Measurements from ENCODE around the gene NR3C2.
"Not testable (repeated sequence)": the region's sequence is repeated elsewhere in the genome, so short reads cannot be mapped to it uniquely, and the experiment has no call there.

NR3C2 gene

DNA sequence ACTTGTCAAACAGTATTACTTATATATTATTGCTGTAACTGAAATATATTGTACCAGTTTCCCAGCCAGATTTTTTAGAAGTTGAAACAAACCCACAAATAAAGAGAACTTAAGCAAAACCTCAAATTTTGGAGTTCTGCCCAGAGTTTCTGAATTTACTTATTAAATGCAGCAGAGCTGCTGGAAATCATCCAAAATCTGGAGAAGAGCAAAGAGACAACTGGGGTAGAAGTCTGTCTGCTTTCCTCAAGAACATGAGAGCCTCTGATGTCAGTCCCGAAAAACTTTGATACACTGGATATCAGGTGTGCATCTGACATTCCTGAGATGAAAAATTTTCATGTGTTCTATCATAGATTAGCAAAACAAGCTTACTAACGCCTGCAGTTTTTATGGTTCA lies 325.9 kb downstream of the NR3C2 start:
- no peak for DNase-seq (ENCODE audit: low read depth in 2 of 2, low spot score in 1 of 2)

DNA sequence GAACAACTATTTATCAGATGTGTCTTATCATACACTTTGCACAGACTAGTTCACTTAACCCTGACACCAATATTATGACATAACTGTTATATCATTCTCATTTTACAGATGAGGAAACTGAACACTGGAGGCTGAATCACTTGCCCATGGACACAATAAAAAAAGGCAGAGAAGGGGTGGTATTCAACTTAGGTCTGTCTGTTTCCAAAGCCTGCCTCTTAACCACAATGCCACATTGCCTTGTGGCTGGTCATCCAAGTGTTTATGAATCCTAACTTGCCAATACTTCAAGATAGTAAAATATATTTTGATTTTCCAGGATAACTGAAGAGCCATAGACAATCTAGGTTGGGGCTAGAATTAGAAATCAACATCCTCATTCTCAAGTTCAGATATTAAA lies 327.8 kb downstream of the NR3C2 start:
- DNase-seq (ENCODE audit: low read depth in 2 of 2, low spot score in 1 of 2): no peak

DNA sequence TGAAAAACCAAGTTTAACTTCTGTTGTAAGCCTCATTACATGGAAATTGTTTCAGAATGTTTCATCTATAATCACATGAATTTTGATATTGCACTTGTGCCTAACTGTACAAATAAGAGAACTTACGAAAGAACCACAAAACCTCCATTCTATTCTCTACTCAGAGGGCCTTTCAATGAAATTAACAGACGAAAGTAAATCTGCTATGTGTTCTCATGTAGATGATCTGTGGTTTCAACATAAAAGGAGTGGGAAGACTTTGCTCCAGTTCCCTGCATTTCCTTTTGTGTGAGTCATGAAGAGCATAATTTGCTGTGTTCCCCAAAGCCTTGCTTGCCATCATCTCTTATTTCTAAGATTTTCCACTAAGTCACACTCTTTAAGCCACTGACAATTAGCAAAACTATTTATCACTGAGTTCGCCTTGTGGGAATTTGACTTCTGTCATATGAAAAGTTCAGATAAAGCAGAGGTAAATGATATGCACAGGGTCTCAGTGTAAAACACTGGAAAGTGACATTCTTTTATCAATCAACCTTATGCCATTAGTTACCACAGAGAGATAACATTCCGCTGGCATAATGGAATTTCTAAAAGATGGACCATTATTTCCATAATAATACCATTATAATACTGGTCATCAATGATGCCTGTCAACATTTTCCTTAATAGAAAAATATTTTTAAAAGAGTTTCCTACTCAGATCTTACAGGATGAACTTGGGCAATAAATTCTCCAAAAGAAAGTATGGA lies 329.8 kb downstream of the NR3C2 start:
- no peak for DNase-seq (ENCODE audit: low read depth in 2 of 2, low spot score in 1 of 2)

DNA sequence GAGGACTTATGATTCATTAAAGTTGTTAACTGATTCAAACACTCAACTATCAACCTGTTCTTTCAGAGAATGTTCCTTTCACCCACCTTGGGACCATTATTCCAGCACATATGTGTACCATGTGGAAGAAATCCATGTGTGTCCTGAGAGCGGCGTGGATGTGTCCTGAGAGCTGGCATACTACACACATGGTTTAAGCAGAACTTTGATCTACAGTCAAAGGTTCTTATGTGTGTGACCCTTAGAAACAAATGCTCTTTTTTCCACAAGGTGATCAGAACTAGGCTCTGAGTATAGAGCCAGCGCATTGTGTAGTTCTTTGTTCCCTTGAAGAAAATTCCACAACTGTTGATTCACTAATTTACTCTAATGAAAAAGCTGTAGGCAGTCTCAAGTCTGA lies 332.0 kb downstream of the NR3C2 start:
- no peak for DNase-seq (ENCODE audit: low read depth in 2 of 2, low spot score in 1 of 2)

DNA sequence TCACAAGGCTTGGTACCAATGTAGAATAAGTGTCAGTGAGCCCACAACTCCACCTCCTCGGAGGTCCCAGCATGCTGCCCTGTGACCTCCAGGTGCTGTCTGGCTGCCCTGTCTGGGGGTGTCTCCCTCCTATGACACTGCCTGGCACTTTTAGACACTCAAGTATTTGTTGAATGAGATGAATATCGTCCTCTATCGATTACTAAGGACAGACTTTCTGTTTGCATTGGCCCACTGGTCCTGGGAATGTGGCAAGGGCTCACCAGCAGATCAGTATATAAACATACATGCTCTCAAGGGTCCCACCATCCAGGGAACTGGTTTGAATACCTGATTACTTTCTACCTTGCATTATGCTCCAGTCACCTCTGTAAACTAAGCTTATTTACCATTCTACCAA lies 333.0 kb downstream of the NR3C2 start:
- DNase-seq (ENCODE audit: low read depth in 2 of 2, low spot score in 1 of 2): no peak

DNA sequence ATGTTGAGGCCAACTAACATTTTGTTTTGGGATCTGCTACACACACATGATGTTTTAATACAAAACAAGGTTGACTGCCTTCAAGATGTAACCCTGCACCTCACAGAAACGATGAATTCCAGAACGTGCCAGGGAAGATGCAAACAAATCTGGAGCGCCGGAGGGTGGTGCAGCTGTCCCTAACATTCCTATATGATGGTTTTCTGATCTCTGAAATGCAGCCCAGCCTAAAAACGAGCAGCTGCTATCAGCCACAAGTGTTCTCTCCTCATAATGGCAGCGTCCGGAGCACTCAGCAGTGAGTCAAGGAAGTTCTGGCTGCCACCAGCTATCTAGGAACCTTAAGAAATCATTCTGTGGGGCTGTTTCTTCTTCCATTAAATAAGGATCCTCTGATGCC lies 333.4 kb downstream of the NR3C2 start:
- DNase-seq (ENCODE audit: low read depth in 2 of 2, low spot score in 1 of 2): no peak

DNA sequence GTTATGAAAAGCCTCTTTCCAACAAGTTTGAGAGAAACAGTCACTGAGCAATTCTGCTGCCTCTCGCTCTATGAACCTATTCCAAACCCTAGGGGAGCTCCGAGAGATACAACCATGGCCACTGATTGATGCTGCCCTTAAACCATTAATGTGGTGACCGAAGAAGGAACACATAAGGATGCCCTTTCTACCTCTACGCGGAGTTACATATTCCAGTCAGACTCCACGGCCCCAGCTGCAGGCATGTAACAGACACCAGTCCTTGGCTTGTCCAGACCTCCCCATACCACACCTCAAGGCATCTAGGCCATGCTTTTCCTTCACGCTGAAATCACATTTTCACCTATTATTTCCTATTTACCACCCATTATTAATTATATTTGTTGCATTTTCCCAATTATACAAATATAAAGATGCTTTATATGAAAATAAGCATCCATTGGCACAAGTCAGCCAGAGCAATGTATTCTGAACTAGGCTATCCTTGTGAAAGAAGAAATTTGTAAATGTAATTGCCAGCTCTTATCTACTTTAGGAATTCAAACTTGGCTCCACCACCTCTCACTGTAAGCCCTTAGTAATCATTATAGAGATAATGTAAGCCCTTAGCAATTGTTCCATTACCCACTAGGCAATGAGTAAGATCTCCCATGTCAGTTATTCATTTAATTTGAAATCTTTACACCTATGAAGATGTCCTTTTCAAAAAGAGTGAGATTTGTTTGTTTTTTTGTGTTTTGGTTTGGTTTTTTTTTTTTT lies 338.4 kb downstream of the NR3C2 start:
- no peak for DNase-seq (ENCODE audit: low read depth in 2 of 2, low spot score in 1 of 2)

DNA sequence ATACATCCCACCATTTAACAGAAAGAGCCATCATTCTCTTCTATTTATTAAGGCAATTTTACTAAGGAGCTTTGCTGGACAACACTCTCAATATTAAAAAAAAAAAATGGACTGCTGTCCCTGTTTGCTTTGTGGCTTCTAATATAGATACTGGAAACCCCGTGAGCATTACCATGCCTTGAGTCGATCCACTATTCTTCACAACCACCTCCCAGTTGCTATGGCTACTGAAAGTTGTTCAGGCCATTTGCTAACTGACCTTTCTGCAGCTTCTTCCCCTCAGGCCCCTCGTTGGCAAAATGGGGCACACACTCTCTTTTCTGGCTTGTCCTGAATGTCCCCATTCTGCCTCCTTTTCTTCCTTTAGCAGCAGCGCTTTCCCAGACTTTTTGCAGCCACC lies 340.4 kb downstream of the NR3C2 start:
- DNase-seq (ENCODE audit: low read depth in 2 of 2, low spot score in 1 of 2): no peak

DNA sequence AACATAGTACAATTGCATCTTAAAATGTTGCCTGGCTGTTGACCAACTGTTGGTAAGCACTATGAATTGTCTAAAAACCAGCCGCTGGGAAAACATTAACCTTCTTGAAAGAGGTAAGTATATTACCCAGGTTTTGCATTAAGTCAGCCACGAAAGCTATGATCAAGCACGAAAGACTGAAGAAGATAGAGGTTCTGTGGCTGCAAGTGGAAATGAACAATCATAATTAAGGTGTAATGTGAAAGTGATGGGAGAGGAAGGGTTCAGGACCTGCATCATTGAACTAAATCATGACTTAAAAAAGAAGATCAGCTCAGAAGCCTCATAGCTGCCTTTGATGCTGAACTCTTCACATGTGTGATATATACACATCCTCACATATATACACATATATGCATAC lies 341.0 kb downstream of the NR3C2 start:
- no peak for DNase-seq (ENCODE audit: low read depth in 2 of 2, low spot score in 1 of 2)

DNA sequence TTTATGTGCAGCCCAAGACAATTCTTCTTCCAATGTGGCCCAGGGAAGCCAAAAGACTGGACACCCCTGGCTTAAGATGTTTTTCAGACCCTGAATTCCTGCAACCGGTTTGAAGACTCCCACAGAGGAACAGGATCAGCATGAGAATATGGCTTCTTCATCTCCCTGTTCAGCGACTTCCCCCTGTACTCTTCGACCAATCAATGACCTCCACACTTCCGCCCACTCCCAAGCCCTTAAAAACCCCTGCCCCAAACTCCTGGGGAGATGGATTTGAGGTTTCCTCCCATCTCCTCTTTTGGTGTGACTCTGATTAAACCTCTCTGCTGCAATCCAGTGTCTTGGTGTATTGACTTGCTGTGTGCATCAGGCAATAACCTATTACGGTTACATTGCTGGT lies 344.4 kb downstream of the NR3C2 start:
- DNase-seq (ENCODE audit: low read depth in 2 of 2, low spot score in 1 of 2): no peak

DNA sequence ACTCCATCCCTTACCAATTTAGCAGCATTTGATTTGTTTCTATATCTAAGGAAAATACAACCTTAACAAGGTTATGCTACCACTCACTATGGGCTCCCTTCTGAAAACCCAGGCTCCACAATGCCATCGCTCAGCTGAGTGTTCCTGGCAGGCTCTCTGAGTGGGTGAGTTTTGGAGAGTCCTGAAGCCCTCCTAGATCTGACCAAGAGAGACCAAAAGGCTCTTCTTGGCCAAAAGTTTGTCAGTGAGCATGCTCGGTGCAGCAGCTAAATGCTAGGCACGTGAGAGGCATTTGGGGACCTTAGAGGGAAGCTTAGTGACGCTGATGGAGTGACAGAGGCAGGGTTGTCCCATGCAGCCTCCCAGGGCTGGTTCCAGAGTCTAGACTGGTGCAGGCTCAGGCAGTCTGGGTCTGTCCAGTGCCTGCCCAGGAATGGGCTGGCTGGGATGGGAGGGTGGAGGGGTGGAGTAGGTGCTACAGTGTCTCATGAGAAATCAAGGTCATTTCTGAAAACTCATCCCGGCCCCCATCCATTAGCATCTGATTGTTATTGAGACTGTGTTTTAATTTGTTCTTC lies 346.8 kb downstream of the NR3C2 start:
- no peak for DNase-seq (ENCODE audit: low read depth in 2 of 2, low spot score in 1 of 2)

DNA sequence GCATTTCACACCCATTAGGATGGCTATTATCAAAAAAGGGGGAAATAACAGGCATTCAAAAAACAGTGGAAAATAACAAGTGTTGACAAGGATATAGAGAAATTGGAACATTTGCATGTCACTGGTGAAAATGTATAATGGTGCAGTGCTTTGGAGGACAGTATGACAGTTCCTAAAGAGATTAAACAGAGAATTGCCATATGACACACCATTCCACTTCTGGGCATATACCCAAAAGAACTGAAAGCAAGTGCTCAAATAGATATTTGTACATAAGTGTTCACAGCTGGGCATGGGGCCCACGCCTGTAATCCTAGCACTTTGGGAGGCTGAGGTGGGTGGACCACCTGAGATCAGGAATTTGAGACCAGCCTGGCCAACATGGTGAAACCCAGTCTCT lies 348.1 kb downstream of the NR3C2 start:
- DNase-seq (ENCODE audit: low read depth in 2 of 2, low spot score in 1 of 2): no peak

DNA sequence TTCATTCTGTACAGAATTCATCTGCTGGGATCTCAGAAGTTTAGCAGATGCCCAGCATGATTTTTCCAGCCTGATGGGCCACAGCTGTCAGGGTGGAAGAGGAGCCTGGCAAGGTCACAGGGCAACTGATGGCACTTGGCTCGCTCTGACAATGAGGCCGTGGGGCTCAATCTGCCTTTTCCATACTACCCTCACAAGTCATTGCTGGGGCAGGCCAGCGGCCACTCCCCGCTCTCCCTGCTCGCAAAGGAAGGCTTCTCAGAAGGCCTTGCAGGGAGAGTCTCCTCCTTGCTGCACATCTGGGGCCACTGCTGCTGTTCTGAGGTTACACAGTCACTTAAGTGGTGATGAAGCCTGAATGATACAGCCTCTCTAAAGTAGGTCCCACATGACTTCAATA lies 349.1 kb downstream of the NR3C2 start:
- DNase-seq (ENCODE audit: low read depth in 2 of 2, low spot score in 1 of 2): no peak

DNA sequence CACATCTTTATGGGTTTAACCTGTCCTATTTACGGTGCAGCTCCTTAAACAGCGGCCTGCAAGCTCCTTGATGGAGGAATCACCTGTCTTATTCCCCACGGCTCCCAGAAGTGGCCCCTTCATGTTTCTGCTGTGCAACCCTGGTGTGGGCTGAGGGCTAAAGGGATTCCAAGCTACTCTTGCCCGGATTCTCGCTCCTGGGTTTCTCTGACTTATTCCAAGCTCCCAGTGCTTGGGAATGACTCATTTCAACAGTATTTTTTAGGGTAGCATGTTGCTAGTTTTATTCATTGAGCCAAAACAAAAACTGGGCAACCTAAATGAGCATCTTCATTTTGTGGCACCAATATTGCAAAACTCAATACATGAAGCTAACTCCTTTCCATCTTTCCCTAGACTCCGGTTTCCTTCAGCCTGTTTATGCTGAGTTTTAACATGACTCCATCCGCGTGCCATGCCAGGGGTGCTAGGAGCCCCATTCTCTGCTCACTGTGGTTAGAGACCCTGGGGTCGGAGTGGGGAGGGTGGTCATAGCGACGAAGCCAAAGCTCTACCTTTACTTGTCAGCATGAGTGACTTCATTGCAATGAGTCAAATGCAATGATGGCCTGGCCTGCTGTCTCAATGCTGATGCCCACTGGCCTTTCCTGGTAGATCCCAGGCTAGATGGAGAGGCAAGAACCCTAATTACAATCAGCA lies 349.7 kb downstream of the NR3C2 start:
- DNase-seq (ENCODE audit: low read depth in 2 of 2, low spot score in 1 of 2): no peak

DNA sequence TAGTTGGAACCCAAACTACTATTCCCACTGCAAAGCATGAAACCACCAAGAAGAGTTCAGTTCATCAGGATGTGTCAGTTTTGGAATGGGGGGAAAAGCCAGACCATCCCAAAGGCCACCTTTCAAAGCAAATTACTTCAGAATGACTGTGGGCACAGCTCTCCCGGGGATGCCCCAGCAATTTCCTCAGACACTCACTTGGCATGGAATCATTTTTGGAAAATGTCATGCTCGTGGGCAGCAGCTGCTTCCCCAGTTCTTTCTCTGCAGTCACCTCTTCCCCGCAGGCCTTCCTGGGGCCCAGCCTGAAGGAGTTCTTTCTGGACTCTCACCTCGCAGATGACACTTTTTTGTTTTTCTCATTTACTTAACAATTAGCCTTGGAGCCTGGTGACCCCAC lies 350.3 kb downstream of the NR3C2 start:
- DNase-seq (ENCODE audit: low read depth in 2 of 2, low spot score in 1 of 2): no peak

DNA sequence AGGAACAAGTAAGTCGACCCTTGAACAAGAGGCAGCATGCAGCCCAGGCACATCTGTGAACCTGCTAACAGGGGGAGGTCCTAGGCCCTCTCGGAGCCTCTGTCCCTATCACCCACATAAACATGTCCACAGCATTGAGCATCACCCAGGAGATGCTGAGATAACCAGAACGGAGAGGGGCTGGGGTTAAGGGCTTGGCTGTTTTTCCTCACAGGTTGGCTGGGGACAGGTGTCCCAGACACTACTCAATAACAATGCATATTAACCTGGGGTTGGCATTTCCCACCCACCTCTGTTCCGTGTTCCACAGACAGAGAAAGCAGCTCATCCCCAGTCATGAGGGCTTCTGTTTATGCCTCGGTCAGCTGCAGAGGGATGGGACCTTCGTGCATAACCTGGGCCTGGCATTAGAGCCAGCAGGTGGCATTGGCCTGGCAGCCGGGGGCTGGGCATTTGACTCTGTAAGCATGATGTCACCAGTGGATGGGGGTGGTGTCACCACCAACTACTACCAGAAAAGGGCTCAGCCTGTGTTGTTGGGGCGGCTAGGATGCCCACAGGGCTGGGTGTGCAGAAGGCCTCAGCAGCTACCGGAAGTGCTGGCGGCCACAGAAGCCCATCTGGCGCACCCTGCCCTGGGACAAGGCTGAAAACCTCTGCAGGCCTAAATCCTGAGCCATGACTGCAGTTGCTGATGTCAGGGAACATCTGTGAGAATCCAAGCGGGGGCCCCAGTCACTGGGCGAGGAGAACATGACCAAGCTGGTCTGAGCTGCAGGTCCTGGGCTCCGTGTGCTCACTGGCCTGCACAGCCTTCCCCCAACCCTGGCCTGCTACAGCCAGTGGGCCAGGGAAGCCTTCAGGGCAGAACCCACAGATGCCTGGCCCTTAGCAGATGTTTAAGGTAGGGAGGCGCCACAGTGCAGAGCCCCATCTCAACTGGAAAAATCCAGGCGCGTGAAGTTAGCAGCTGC lies 351.4 kb downstream of the NR3C2 start:
- no peak for DNase-seq (ENCODE audit: low read depth in 2 of 2, low spot score in 1 of 2)

DNA sequence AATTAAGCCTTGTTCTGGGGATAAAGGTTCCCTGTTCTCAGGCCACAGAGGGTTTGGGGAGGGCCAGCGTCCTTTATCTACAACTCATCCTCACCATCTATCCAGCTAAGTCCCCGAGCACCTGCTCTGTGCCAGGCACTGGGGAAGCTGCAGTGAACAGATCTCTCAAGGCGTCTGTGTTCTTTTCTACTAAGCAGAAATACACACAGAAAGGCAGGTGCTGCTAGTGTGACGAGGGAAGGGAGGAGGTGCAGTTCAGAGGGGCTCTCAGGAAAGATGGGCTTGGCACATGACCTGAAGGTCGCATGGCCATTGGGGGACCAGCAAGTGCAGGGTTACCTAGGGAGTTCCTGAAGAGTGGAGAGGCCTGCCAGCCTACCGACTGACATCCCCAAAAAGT lies 352.2 kb downstream of the NR3C2 start:
- DNase-seq (ENCODE audit: low read depth in 2 of 2, low spot score in 1 of 2): no peak

DNA sequence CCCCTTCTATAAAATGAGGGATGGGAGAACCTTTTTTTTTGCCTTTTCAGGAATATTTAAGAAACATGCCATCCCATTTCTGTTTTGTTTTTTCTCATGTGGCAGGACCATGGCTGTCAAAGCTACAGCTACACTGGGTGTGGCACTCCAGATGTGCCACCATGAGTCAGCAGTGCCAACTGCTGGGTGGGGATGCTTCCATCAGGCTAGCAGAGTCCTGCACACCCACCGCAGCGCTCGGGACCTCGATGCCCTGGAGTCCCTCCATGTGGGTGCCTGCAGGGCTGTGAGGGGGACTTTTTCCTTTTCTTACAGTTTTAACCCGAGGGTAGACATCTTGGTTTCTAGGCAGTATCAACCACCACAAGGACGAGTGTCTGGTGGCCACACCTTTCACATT lies 352.6 kb downstream of the NR3C2 start:
- no peak for DNase-seq (ENCODE audit: low read depth in 2 of 2, low spot score in 1 of 2)

DNA sequence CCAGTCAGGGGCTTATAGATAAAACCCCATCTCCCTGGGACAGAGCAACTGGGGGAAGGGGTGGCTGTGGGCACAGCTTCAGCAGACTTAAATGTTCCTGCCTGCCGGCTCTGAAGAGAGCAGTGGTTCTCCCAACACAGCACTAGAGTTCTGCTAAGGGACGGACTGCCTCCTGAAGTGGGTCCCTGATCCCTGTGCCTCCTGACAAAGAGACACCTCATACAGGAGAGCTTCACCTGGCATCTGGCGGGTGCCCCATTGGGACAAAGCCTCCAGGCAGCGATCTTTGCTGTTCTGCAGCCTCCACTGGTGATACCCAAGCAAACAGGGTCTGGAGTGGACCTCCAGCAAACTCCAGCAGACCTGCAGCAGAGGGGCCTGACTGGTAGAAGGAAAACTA lies 359.1 kb downstream of the NR3C2 start:
- DNase-seq (ENCODE audit: low read depth in 2 of 2, low spot score in 1 of 2): not testable (repeated sequence)

DNA sequence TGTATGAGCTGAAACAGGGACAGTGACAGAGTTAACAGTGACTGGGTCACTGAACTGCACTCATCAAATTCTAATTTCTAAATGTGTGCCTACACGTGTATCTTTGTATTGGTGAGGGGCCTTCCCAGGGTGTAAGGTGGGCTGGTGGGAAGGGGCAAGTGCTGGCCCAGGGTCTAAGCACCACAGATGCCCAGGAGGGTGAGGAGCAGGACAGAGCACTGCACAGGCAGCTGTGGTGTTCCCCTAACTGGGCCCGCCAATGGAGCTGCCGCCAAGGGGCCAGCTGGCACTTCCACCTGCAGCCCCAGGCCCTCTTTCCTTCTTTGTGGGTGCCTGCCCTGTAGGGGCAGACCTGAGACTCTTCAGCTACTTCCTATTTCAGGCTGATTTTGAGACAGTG lies 360.5 kb downstream of the NR3C2 start:
- DNase-seq (ENCODE audit: low read depth in 2 of 2, low spot score in 1 of 2): no peak

DNA sequence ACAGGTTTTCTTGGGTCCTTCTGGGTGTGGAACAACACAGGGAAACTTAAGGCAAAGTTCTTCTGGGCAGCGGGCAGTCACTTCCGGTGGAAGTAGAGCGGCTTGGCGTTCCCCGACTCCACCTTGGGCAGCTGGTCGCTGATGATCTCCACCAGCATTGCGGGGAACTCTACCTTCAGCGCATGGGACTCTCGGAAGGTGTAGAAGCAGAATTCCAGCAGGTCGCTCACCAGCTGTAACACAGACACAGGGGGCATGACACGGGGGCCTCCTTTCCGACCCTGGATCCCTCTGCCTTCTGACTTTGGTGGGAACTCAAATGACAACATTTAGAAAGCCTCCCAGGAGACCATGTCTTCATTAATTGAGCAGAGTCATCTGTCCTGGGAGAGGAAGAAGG lies 360.9 kb downstream of the NR3C2 start:
- no peak for DNase-seq (ENCODE audit: low read depth in 2 of 2, low spot score in 1 of 2)
